NCI-H2196 (cell line): Measurements from ENCODE around the gene OR14I1.

Source experiments
- DNase-seq: peaks from one replicate; lab custom pipeline; 2025; ENCODE audit not compliant: unreplicated experiment; lab: John Stamatoyannopoulos, UW

Gene OR14I1

GRCh38 chr1:248702714-248703113 lies at the start of gene OR14I1:
OR14I1 (minus strand) TSS chr1:248702766.
- DNase-seq, result no peak

GRCh38 chr1:248751635-248752034 lies 49.1 kb upstream of the OR14I1 start:
- DNase-seq, result no peak

- no peak for DNase-seq
Observed at GRCh38 chr1:248751142-248751541, 48.6 kb upstream of the OR14I1 start.

GRCh38 chr1:248750496-248750895 lies 47.9 kb upstream of the OR14I1 start:
- no peak for DNase-seq

GRCh38 chr1:248748211-248748610 lies 45.6 kb upstream of the OR14I1 start:
- no peak for DNase-seq

- DNase-seq, result no peak
Observed at GRCh38 chr1:248740876-248741275, 38.3 kb upstream of the OR14I1 start.

- DNase-seq, result no peak
Observed at GRCh38 chr1:248739572-248740205, 37.1 kb upstream of the OR14I1 start.

- DNase-seq, result no peak
Observed at GRCh38 chr1:248737457-248737856, 34.9 kb upstream of the OR14I1 start.

GRCh38 chr1:248736977-248737376 lies 34.4 kb upstream of the OR14I1 start:
- DNase-seq, result no peak

- no peak for DNase-seq
Observed at GRCh38 chr1:248733566-248733965, 31.0 kb upstream of the OR14I1 start.

- no peak for DNase-seq
Observed at GRCh38 chr1:248730507-248731335, 28.2 kb upstream of the OR14I1 start.

GRCh38 chr1:248714248-248714647 lies 11.7 kb upstream of the OR14I1 start:
- DNase-seq, result no peak

GRCh38 chr1:248710305-248710900 lies 7.8 kb upstream of the OR14I1 start:
- no peak for DNase-seq

GRCh38 chr1:248704606-248705005 lies 2.0 kb upstream of the OR14I1 start:
- no peak for DNase-seq

- DNase-seq, result no peak
Observed at GRCh38 chr1:248703674-248704073, 1.1 kb upstream of the OR14I1 start.

- no peak for DNase-seq
Observed at GRCh38 chr1:248699099-248699498, 3.5 kb downstream of the OR14I1 start.

GRCh38 chr1:248697907-248698306 lies 4.7 kb downstream of the OR14I1 start:
- DNase-seq, result no peak

GRCh38 chr1:248696774-248697173 lies 5.8 kb downstream of the OR14I1 start:
- no peak for DNase-seq

- DNase-seq, result no peak
Observed at GRCh38 chr1:248696261-248696660, 6.3 kb downstream of the OR14I1 start.

- no peak for DNase-seq
Observed at GRCh38 chr1:248695451-248696132, 7.0 kb downstream of the OR14I1 start.

GRCh38 chr1:248691567-248692155 lies 10.9 kb downstream of the OR14I1 start:
- DNase-seq, result no peak
